Mammary epithelial cell (primary cell): ENCODE data around the gene SH3BP1.

Experiments
- CTCF ChIP-seq, 2 donors: IDR thresholded peaks in 1 of 2; conservative IDR thresholded peaks in 1 of 2; 2 replicates each; pipeline ENCODE4 v1.5.1; 2011 to 2012; ENCODE audit warnings: inconsistent platforms in 2 of 2, low read length in 2 of 2, mild to moderate bottlenecking in 2 of 2, control low read depth in 1 of 2, low read depth in 1 of 2; ENCODE audit not compliant: insufficient read depth in 1 of 2; ENCODE audit errors: extremely low read depth in 1 of 2
- EZH2 ChIP-seq: IDR thresholded peaks from 2 replicates; pipeline ENCODE4 v1.6.1; 2012; ENCODE audit warnings: low read length, inconsistent platforms, borderline replicate concordance

GRCh38 chr22:37681001-37681424 lies 41.5 kb downstream of the SH3BP1 start:
- TF ChIP-seq CTCF (conservative IDR thresholded peaks at IDR 0.05 in 1 of 2, IDR thresholded peaks at IDR 0.05 in 1 of 2; ENCODE audit: extremely low read depth in 1 of 2, insufficient read depth in 1 of 2, low read depth in 1 of 2, low read length in 2 of 2) (no peak), EZH2 (no peak)
